Neural cell (in vitro differentiated cells): ENCODE results near the gene SLC27A5.

ENCODE experiments used
- EP300 ChIP-seq: fragments of 450-650 bp; conservative IDR thresholded peaks from 2 replicates; pipeline ENCODE4 v1.6.1; 2014; ENCODE audit warnings: antibody characterized with exemption, mild to moderate bottlenecking, moderate library complexity; ENCODE audit not compliant: poor library complexity, severe bottlenecking
- EZH2 ChIP-seq: fragments of 200-600, 300-800 bp; shearing (Covaris generic), sonication (generic); IDR thresholded peaks from 2 replicates; pipeline ENCODE4 v1.6.1; 2014; ENCODE audit warnings: antibody characterized with exemption, low read length, borderline replicate concordance, mild to moderate bottlenecking; ENCODE audit not compliant: insufficient read depth, poor library complexity, severe bottlenecking
- POLR2AphosphoS5 ChIP-seq: IDR thresholded peaks from 2 replicates; pipeline ENCODE4 v1.6.1; 2012
- TF ChIP-seq, protein P1 (sequence below): fragments of 450-650 bp; IDR thresholded peaks from 2 replicates; pipeline ENCODE4 v1.5.1; 2014; ENCODE audit warnings: antibody characterized with exemption, mild to moderate bottlenecking, moderate library complexity; ENCODE audit not compliant: poor library complexity, severe bottlenecking
- TF ChIP-seq, protein P2 (sequence below): IDR thresholded peaks from 2 replicates; pipeline ENCODE4 v1.6.1; 2012; ENCODE audit warnings: borderline replicate concordance

GRCh38 chr19:58557221-58558065, 45.7 kb upstream of the SLC27A5 start:
- TF ChIP-seq POLR2AphosphoS5 = no peak
- TF ChIP-seq, protein P1, sequence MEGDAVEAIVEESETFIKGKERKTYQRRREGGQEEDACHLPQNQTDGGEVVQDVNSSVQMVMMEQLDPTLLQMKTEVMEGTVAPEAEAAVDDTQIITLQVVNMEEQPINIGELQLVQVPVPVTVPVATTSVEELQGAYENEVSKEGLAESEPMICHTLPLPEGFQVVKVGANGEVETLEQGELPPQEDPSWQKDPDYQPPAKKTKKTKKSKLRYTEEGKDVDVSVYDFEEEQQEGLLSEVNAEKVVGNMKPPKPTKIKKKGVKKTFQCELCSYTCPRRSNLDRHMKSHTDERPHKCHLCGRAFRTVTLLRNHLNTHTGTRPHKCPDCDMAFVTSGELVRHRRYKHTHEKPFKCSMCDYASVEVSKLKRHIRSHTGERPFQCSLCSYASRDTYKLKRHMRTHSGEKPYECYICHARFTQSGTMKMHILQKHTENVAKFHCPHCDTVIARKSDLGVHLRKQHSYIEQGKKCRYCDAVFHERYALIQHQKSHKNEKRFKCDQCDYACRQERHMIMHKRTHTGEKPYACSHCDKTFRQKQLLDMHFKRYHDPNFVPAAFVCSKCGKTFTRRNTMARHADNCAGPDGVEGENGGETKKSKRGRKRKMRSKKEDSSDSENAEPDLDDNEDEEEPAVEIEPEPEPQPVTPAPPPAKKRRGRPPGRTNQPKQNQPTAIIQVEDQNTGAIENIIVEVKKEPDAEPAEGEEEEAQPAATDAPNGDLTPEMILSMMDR = no peak
- no peak for TF ChIP-seq EZH2
- TF ChIP-seq EP300 = no peak
- TF ChIP-seq, protein P2, sequence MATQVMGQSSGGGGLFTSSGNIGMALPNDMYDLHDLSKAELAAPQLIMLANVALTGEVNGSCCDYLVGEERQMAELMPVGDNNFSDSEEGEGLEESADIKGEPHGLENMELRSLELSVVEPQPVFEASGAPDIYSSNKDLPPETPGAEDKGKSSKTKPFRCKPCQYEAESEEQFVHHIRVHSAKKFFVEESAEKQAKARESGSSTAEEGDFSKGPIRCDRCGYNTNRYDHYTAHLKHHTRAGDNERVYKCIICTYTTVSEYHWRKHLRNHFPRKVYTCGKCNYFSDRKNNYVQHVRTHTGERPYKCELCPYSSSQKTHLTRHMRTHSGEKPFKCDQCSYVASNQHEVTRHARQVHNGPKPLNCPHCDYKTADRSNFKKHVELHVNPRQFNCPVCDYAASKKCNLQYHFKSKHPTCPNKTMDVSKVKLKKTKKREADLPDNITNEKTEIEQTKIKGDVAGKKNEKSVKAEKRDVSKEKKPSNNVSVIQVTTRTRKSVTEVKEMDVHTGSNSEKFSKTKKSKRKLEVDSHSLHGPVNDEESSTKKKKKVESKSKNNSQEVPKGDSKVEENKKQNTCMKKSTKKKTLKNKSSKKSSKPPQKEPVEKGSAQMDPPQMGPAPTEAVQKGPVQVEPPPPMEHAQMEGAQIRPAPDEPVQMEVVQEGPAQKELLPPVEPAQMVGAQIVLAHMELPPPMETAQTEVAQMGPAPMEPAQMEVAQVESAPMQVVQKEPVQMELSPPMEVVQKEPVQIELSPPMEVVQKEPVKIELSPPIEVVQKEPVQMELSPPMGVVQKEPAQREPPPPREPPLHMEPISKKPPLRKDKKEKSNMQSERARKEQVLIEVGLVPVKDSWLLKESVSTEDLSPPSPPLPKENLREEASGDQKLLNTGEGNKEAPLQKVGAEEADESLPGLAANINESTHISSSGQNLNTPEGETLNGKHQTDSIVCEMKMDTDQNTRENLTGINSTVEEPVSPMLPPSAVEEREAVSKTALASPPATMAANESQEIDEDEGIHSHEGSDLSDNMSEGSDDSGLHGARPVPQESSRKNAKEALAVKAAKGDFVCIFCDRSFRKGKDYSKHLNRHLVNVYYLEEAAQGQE = no peak
